Loucy (cell line): ENCODE data around the gene LFNG.

Source experiments
- H2AFZ ChIP-seq: fragments of 200-600 bp; sonication (generic); 2 replicates; pipeline ENCODE4 v1.6.0; 2016; ENCODE audit warnings: antibody characterized with exemption, mild to moderate bottlenecking, low read length, moderate library complexity
- H3F3A ChIP-seq: fragments of 200-600 bp; 2 replicates; pipeline ENCODE4 v1.6.0; 2016; ENCODE audit warnings: antibody characterized with exemption, low read depth, mild to moderate bottlenecking
- H3K27me3 ChIP-seq: fragments of 200-600 bp; sonication (generic); 2 replicates; pipeline ENCODE4 v1.6.1; 2014; ENCODE audit warnings: low read length, mild to moderate bottlenecking; ENCODE audit not compliant: insufficient read depth, poor library complexity, severe bottlenecking
- H3K36me3 ChIP-seq: fragments of 200-600 bp; sonication (generic); 2 replicates; pipeline ENCODE4 v1.6.1; 2016; ENCODE audit warnings: low read length; ENCODE audit not compliant: insufficient read depth
- H3K4me1 ChIP-seq: fragments of 200-600 bp; sonication (generic); 2 replicates; pipeline ENCODE4 v1.5.1; 2014; ENCODE audit warnings: low read length, mild to moderate bottlenecking; ENCODE audit not compliant: insufficient read depth, poor library complexity, severe bottlenecking
- H3K4me2 ChIP-seq: fragments of 200-600 bp; sonication (generic); 2 replicates; pipeline ENCODE4 v1.6.0; 2014; ENCODE audit warnings: antibody characterized with exemption, low read length, low read depth, mild to moderate bottlenecking; ENCODE audit not compliant: poor library complexity, severe bottlenecking
- H3K4me3 ChIP-seq: fragments of 200-600 bp; sonication (generic); 2 replicates; pipeline ENCODE4 v1.5.1; 2014; ENCODE audit warnings: low read length, mild to moderate bottlenecking, mixed read lengths; ENCODE audit not compliant: poor library complexity, severe bottlenecking
- H3K79me2 ChIP-seq: fragments of 200-600 bp; sonication (generic); 2 replicates; pipeline ENCODE4 v1.6.1; 2014; ENCODE audit warnings: low read length; ENCODE audit not compliant: insufficient read depth
- H3K9ac ChIP-seq: fragments of 200-600 bp; sonication (generic); 2 replicates; pipeline ENCODE4 v1.6.0; 2014; ENCODE audit warnings: mild to moderate bottlenecking, low read depth, low read length, moderate library complexity; ENCODE audit not compliant: poor library complexity, severe bottlenecking
- H3K9me2 ChIP-seq: fragments of 200-600 bp; sonication (generic); replicated peaks from 2 replicates; pipeline ENCODE4 v1.6.1; 2016; ENCODE audit warnings: low read depth, low read length, mixed read lengths
- H3K9me3 ChIP-seq: fragments of 200-600 bp; sonication (generic); 2 replicates; pipeline ENCODE4 v1.6.1; 2014; ENCODE audit warnings: mild to moderate bottlenecking, antibody characterized with exemption, low read length, low read depth; ENCODE audit not compliant: insufficient read depth
- H4K20me1 ChIP-seq: fragments of 200-600 bp; sonication (generic); 2 replicates; pipeline ENCODE4 v1.6.0; 2014; ENCODE audit warnings: antibody characterized with exemption, low read length, mild to moderate bottlenecking; ENCODE audit not compliant: insufficient read depth, poor library complexity, severe bottlenecking
- CTCF ChIP-seq: fragments of 200-600 bp; sonication (generic); conservative IDR thresholded peaks from 2 replicates; pipeline ENCODE4 v1.5.1; 2014; ENCODE audit warnings: mild to moderate bottlenecking, antibody characterized with exemption, low read length
- EZH2phosphoT487 ChIP-seq: fragments of 200-600 bp; IDR thresholded peaks from 2 replicates; pipeline ENCODE4 v1.6.1; 2018; ENCODE audit warnings: antibody characterized with exemption, mild to moderate bottlenecking, moderate library complexity, borderline replicate concordance

LFNG gene

GRCh38 chr7:2514473-2515423 lies 4.8 kb upstream of the LFNG start:
- H3K4me1 ChIP-seq: peaks cover 7% of the 10 kb centered on the region
- no peaks in the 10 kb centered on the region for H3F3A ChIP-seq

GRCh38 chr7:2515424-2516193 lies 4.0 kb upstream of the LFNG start:
- Histone ChIP-seq H3K4me2 (no peak overlapping the region), H3F3A (no peaks in the 10 kb centered on the region), H3K4me3 (no peak overlapping the region), H3K27me3 (no peaks in the 10 kb centered on the region), H4K20me1 (no peaks in the 10 kb centered on the region), H3K79me2 (no peaks in the 10 kb centered on the region), H3K36me3 (no peaks in the 10 kb centered on the region), H3K9ac (no peak overlapping the region), H3K9me3 (no peaks in the 10 kb centered on the region), H3K4me1 (peaks cover 12% of the 10 kb centered on the region), H2AFZ (no peak overlapping the region), H3K9me2 (no peaks in the 10 kb centered on the region)
- TF ChIP-seq CTCF: no peak

More at GRCh38 chr7:2514473-2515423, 4.8 kb upstream of the LFNG start:
- Histone ChIP-seq H3K27me3 (no peaks in the 10 kb centered on the region), H2AFZ (no peak overlapping the region), H3K4me3 (no peak overlapping the region), H3K9ac (no peak overlapping the region), H3K9me2 (no peaks in the 10 kb centered on the region), H3K79me2 (no peaks in the 10 kb centered on the region), H3K36me3 (no peaks in the 10 kb centered on the region), H3K4me2 (no peak overlapping the region), H3K9me3 (no peaks in the 10 kb centered on the region), H4K20me1 (no peaks in the 10 kb centered on the region)
- no peak for TF ChIP-seq CTCF
- no peak for TF ChIP-seq EZH2phosphoT487

- TF ChIP-seq CTCF: no peak
- H3K4me2 ChIP-seq: no peak overlapping the region
- H3K36me3 ChIP-seq: no peaks in the 10 kb centered on the region
- no peak overlapping the region for H3K4me3 ChIP-seq
- H3K4me1 ChIP-seq: peaks cover 16% of the 10 kb centered on the region
- H3K9me2 ChIP-seq: no peaks in the 10 kb centered on the region
- no peaks in the 10 kb centered on the region for H3K79me2 ChIP-seq
- H2AFZ ChIP-seq: no peak overlapping the region
- no peaks in the 10 kb centered on the region for H3F3A ChIP-seq
- no peaks in the 10 kb centered on the region for H3K9me3 ChIP-seq
- H3K9ac ChIP-seq: no peak overlapping the region
- H3K27me3 ChIP-seq: no peaks in the 10 kb centered on the region
- no peaks in the 10 kb centered on the region for H4K20me1 ChIP-seq
These were observed 3.4 kb upstream of the LFNG start for GRCh38 chr7:2516194-2516555.
